ENCODE measurements around the gene GALNT16. TPM values are rescaled to one million over a fixed set of nuclear protein-coding genes. Genes with fewer than 3 reads are reported as not detected.

Gene GALNT16
- polyA plus RNA-seq, 1 donor (not counting 4 experiments of a cell fraction or from before 2014, with no cell fraction given) = not detected

- Histone ChIP-seq H3K27ac (ENCODE audit: control insufficient read depth, insufficient read depth, low read length) (no peak overlapping the region), H3K4me1 (ENCODE audit: control insufficient read depth, extremely low read depth, insufficient read depth, low read length) (no peaks in the 10 kb centered on the region), H3K9ac (ENCODE audit: control insufficient read depth, extremely low read depth, insufficient read depth, low read length) (no peak overlapping the region), H3K4me3 (ENCODE audit: control insufficient read depth in 2 of 3, extremely low read depth in 1 of 3, insufficient read depth in 2 of 3, low read depth in 1 of 3, low read length in 3 of 3) (no peak overlapping the region), H3K36me3 (ENCODE audit: control insufficient read depth in 2 of 2, extremely low read depth in 1 of 2, insufficient read depth in 2 of 2, low read length in 2 of 2) (no peaks in the 10 kb centered on the region), H3K27me3 (ENCODE audit: control insufficient read depth, extremely low read depth, insufficient read depth, low read length) (no peaks in the 10 kb centered on the region), H3K9me3 (ENCODE audit: control insufficient read depth, low read depth, low read length) (no peaks in the 10 kb centered on the region), H3K4me2 (ENCODE audit: control insufficient read depth, extremely low read depth, insufficient read depth, low read depth, low read length) (no peak overlapping the region), H4K20me1 (ENCODE audit: control insufficient read depth, extremely low read depth, insufficient read depth, low read length) (no peaks in the 10 kb centered on the region), H3K9me1 (ENCODE audit: control insufficient read depth, extremely low read depth, insufficient read depth, low read length) (no peaks in the 10 kb centered on the region), H3K79me2 (ENCODE audit: control insufficient read depth, insufficient read depth, low read length) (no peaks in the 10 kb centered on the region), H2AFZ (ENCODE audit: control insufficient read depth, low read length) (no peak overlapping the region)
- dilution Hi-C loops (cut with MboI; ENCODE audit: extremely low pct_ligation_motif_present, low sequenced_read_pairs) = no loop called here
- FAIRE-seq (no peak), DNase-seq (ENCODE audit: low read depth, low spot score) (no peak)
- TF ChIP-seq CTCF (optimal IDR thresholded peaks at IDR 0.05 in 1 of 3, IDR thresholded peaks at IDR 0.05 in 1 of 3, conservative IDR thresholded peaks at IDR 0.05 in 1 of 3; ENCODE audit: extremely low read depth in 1 of 3, insufficient read depth in 2 of 3, low read length in 3 of 3) (no peak), EZH2 (IDR thresholded peaks at IDR 0.05; ENCODE audit: low read length) (no peak)
These were observed 58.3 kb downstream of the GALNT16 start for GRCh38 chr14:69318241-69318640.

GRCh38 chr14:69318901-69319475 lies 59.0 kb downstream of the GALNT16 start:
- Histone ChIP-seq H3K27ac (ENCODE audit: control insufficient read depth, insufficient read depth, low read length) (no peak overlapping the region), H3K4me2 (ENCODE audit: control insufficient read depth, extremely low read depth, insufficient read depth, low read depth, low read length) (no peak overlapping the region), H3K4me3 (ENCODE audit: control insufficient read depth in 2 of 3, extremely low read depth in 1 of 3, insufficient read depth in 2 of 3, low read depth in 1 of 3, low read length in 3 of 3) (no peak overlapping the region), H3K36me3 (ENCODE audit: control insufficient read depth in 2 of 2, extremely low read depth in 1 of 2, insufficient read depth in 2 of 2, low read length in 2 of 2) (no peaks in the 10 kb centered on the region), H3K9ac (ENCODE audit: control insufficient read depth, extremely low read depth, insufficient read depth, low read length) (no peak overlapping the region), H3K4me1 (ENCODE audit: control insufficient read depth, extremely low read depth, insufficient read depth, low read length) (no peaks in the 10 kb centered on the region), H3K9me1 (ENCODE audit: control insufficient read depth, extremely low read depth, insufficient read depth, low read length) (no peaks in the 10 kb centered on the region), H3K9me3 (ENCODE audit: control insufficient read depth, low read depth, low read length) (no peaks in the 10 kb centered on the region), H4K20me1 (ENCODE audit: control insufficient read depth, extremely low read depth, insufficient read depth, low read length) (no peaks in the 10 kb centered on the region), H3K27me3 (ENCODE audit: control insufficient read depth, extremely low read depth, insufficient read depth, low read length) (no peaks in the 10 kb centered on the region), H2AFZ (ENCODE audit: control insufficient read depth, low read length) (no peak overlapping the region), H3K79me2 (ENCODE audit: control insufficient read depth, insufficient read depth, low read length) (no peaks in the 10 kb centered on the region)
- dilution Hi-C loops (cut with MboI; ENCODE audit: extremely low pct_ligation_motif_present, low sequenced_read_pairs) = no loop called here
- no peak for TF ChIP-seq CTCF (optimal IDR thresholded peaks at IDR 0.05 in 1 of 3, IDR thresholded peaks at IDR 0.05 in 1 of 3, conservative IDR thresholded peaks at IDR 0.05 in 1 of 3; ENCODE audit: extremely low read depth in 1 of 3, insufficient read depth in 2 of 3, low read length in 3 of 3)
- TF ChIP-seq EZH2 (IDR thresholded peaks at IDR 0.05; ENCODE audit: low read length) = no peak
- no peak for DNase-seq (ENCODE audit: low read depth, low spot score)
- no peak for FAIRE-seq
